NB4 (cell line): ENCODE measurements around the gene FUS.

Source experiments
- MYC ChIP-seq: IDR thresholded peaks from 2 replicates; pipeline ENCODE4 v1.6.1; 2011; ENCODE audit warnings: low read depth, low read length
- POLR2A ChIP-seq: IDR thresholded peaks from 2 replicates; pipeline ENCODE4 v1.6.1; 2011; ENCODE audit warnings: mild to moderate bottlenecking; ENCODE audit not compliant: insufficient read length; ENCODE audit errors: extremely low read depth
- TF ChIP-seq, protein P1 (sequence below): IDR thresholded peaks from one replicate; pipeline ENCODE4 v1.5.1; 2012; ENCODE audit warnings: low read depth, low read length
- TF ChIP-seq, protein P2 (sequence below): IDR thresholded peaks from 2 replicates; pipeline ENCODE4 v1.6.1; 2011; ENCODE audit warnings: low read depth, low read length

GRCh38 chr16:31148896-31149295 is 31.0 kb upstream of the FUS start:
- TF ChIP-seq, protein P1, sequence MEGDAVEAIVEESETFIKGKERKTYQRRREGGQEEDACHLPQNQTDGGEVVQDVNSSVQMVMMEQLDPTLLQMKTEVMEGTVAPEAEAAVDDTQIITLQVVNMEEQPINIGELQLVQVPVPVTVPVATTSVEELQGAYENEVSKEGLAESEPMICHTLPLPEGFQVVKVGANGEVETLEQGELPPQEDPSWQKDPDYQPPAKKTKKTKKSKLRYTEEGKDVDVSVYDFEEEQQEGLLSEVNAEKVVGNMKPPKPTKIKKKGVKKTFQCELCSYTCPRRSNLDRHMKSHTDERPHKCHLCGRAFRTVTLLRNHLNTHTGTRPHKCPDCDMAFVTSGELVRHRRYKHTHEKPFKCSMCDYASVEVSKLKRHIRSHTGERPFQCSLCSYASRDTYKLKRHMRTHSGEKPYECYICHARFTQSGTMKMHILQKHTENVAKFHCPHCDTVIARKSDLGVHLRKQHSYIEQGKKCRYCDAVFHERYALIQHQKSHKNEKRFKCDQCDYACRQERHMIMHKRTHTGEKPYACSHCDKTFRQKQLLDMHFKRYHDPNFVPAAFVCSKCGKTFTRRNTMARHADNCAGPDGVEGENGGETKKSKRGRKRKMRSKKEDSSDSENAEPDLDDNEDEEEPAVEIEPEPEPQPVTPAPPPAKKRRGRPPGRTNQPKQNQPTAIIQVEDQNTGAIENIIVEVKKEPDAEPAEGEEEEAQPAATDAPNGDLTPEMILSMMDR, result no peak
- TF ChIP-seq, protein P2, sequence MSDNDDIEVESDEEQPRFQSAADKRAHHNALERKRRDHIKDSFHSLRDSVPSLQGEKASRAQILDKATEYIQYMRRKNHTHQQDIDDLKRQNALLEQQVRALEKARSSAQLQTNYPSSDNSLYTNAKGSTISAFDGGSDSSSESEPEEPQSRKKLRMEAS, result no peak
- TF ChIP-seq POLR2A (no peak), MYC (no peak)
